NCI-H510A treated with DMSO at 0.1 percent for 48 hours (cell line): ENCODE data around the gene NUP43.
"Not testable (repeated sequence)": the region's sequence is repeated elsewhere in the genome, so short reads cannot be mapped to it uniquely, and the experiment has no call there.

Experiments used
- DNase-seq: peaks from one replicate; lab custom pipeline; 2025; lab: John Stamatoyannopoulos, UW

Gene NUP43

DNA sequence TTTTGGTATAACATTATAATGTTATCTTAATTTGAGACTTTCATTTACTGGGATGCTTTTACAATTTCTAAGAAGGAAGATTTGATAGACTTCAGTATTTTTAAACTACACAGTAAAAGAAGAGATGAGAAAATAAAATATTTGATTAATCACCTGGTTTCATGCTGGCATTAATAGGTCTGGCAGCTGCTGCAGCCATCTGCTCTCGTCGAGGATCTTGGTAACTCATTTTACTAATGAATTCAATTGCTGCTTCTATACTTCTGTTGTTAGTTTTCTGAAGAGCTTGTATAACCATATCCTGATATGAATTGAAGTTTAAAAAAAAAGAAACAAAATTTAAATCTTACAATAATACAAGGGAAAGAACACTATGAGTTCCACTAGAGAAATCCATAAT is 51.4 kb downstream of the NUP43 start:
- DNase-seq, result no peak

DNA sequence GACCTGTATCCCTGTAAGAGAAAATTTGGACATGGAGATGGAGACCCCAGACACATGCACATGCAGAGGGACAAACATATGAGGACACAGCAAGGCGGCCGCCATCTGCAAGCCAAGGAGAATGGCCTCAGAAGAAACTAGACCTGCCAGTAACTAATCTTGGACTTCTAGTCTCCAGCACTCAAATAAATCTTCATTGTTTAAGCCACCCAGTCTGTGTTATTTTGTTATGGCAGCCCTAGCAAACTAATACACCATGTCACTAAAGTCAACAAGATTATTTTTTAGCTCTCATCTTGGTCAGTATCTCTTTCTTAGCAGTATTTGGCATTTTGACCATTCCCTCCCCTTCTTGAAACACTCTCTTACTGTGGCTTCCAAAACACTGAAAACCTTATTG is 55.1 kb downstream of the NUP43 start:
- no peak for DNase-seq

DNA sequence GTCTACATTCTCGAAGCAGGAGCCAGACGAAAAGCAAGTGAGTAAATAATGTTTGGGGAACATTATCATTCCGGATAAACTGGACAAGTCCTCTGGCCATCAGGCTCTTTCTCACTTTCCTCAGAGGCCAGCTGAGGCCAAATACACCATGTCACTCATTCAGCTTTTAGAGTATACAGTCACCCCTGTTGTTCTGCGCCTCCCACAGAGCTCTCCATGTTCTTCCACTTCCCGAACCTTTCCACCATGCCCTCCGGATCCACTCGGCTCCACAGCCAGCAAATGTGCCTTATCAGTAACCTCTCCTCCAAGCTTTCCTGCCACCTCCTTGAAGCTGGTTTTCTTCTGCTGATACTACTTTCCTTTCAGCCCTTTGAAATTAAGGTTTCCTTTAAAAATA is 60.1 kb downstream of the NUP43 start:
- no peak for DNase-seq

DNA sequence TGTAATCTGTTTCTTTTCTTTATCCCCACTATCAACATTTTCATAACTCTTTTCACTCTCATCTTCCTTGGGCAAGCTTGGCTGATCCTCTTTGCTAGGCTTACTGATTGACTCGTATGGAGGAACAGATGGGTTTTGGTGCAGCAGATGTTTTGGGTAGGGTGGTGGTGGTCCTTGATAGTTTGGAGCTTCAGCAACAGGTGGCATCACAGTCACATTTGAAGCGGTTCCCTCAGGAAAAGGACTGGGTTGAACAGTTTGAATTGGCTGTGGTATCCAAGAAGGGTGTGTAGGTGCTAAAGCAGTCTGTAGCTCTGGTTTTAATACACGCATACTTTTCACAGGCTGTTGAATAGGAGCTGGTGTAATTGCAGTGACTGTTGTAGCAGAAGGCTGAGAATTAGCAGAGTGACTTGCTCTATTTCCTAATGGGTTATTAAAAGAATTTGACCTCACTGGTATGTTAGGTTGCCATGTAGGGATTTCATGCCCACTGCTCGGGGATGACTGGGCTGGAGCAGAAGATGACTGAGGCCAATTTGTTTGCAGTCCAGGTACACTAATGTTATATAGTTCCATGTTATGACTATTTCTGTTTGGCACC is 63.0 kb downstream of the NUP43 start:
- DNase-seq, result no peak

DNA sequence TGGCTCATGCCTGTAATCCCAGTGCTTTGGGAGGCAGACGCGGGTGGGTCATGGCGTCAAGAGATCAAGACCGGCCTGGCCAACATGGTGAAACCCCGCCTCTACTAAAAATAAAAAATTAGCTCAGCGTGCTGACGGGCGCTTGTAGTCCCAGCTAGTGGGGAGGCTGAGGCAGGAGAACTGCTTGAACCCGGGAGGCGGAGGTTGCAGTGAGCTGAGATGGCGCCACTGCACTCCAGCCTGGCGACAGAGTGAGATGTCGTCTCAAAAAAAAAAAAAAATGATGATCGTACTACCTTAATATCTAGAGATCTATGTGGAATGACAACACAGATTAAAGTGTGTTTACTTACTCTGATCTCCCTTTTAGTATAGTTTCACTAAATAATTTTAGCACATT is 64.5 kb downstream of the NUP43 start:
- DNase-seq, result not testable (repeated sequence)

DNA sequence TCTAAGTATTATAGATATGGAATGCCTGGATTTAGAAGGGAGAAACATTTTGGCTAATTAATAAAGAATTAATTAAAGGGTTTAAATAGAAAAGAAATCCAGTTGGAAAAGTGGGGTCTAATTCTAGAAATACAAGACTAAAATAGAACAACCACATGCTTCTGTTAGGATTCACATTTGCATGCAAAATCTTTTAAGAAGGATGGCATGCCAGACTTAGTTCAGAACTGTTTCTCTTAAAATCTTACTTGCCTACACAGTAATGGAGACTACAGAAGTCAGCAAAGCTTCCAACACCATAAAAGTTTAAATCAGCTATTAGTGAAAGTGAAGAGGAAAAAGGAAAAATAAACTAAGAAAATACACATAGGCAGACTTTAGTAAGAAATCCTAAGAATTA is 65.1 kb downstream of the NUP43 start:
- DNase-seq, result no peak

DNA sequence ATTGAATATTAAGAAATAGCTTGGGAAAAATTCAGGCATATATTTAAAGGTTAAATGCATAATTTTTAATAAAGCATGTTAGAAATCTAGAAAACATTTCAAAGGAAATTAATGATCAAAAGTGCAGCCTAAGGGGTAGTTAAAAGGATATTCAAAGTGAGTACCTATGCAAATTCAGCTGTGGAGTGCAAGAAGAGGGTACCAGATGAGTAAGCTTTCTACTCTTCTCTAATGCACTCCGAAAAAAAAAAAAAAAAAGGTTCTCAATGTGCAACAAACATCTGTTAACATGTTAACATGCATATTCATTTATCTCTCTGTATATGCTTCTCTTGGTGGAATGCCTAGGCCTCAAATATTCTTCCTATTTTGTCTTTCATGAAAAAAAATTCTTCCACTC is 65.8 kb downstream of the NUP43 start:
- no peak for DNase-seq
